Activated CD4-positive, alpha-beta T cell treated with anti-CD3 and anti-CD28 coated beads, Interleukin-2, Interleukin-4, amounts not matched to agents 100 ng/mL and 50 ng/mL, durations not matched to agents 16 hours and 8 hours (primary cell): ENCODE data around the gene LCE2A.
"Not testable (repeated sequence)": the region's sequence is repeated elsewhere in the genome, so short reads cannot be mapped to it uniquely, and the experiment has no call there.

ENCODE experiments used
- DNase-seq: peaks from one replicate; pipeline ENCODE4 v3.0.0-alpha.2; 2020; ENCODE audit warnings: low spot score

LCE2A gene, protein sequence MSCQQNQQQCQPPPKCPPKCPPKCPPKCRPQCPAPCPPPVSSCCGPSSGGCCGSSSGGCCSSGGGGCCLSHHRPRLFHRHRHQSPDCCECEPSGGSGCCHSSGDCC

DNA sequence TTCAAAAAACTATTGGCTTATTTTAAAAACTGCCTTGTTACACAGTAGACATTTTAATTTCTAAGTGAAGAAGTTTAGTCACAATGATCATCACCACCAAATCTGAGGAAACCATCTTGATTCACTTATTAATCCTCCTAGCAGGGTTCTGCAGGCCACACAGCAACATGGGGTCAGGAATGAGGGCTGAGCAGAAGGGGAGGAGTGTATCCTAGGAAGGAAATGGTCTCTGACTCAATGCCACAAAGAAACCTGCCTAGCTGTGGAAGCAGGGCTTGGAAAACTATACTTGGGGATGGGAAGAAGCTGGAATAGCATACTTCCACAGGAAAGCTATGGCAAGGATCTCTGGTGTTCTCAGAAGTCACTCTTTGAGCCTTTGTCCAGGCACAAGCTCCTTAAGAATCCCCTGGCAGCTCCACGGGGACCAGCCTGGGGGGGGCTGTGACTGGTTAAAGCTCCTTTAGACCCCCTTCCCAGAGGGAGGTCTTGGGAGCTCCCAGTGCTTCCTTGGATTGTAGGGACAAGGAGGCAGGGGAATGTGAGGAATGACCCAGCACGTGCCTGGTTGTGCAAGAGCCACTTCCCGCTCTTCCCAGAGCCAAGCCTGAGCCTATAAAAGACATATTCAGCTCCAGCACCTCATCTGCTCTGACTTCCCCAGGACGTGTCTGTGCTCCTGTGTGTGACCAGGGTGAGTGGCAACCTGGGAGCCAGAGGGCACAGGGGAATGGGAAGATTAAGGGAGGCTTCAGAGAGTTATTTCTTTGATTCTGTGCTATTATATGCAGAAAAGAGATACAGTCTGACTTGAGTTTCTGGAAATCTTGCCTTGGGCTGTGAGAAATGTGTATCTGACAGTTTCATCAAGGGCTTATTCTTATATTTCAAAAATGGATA is at the start of gene LCE2A:
Gene LCE2A, plus strand, starts transcription at position 645 of the 900 bp plus-strand sequence. CDS start 557 bp downstream, outside the sequence.
- DNase-seq = no peak

DNA sequence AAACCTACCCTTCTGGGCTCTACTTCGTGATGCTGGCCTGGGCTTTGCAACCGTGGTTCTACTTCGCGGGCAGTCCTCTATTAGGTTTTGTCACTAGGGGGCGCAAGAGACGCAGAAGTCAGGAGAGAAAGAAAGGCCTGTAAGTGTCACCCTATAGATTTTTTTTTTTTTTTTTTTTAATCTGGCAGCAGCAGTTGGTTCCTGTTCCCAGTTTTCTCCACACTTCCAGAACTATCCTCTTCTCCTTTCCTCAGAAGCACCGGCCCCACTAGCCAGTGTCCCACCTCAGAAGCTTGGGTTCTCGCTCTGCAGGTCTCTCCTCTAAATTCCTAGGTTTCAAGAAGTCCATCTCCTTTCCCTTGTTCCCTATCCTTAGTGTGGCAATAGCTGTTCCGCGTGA is 44.0 kb upstream of the LCE2A start:
- DNase-seq = peak; percentile 76

DNA sequence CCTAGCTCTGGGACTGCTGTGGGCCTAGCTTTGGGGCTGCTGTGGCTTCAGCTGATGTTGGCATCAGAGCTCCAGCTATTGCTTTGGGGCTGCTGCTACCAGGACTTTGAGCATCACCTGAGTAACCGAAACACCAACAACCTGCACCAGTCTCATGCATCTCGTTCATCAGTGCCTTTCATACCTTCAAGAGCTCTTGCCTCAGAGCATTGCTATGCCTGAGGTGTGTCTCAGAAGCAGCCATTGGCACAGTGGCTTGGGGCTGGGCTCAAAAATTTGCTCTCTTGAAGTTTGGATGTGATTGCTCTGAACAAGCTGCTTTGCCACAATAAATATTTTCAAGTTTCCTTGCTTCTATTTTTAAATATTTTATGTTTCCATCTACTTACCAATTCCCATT is 41.7 kb upstream of the LCE2A start:
- no peak for DNase-seq

DNA sequence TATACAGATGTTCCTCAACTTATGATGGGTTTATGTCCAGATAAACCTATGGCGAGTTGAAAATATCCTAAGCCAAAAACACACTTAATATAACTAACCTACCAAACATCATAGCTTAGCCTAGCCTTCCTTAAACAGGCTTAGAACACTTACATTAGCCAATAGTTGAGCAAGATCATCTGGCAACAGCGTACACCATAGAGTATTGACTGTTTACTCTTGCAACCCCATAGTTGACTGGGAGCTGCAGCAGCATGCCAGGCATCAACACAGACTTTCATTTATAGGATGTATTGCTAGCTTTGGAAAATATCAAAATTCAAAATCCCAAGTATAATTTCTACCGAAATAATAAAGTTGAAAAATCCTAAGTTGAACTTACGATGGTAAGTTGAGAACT is 40.5 kb upstream of the LCE2A start:
- DNase-seq = no peak

DNA sequence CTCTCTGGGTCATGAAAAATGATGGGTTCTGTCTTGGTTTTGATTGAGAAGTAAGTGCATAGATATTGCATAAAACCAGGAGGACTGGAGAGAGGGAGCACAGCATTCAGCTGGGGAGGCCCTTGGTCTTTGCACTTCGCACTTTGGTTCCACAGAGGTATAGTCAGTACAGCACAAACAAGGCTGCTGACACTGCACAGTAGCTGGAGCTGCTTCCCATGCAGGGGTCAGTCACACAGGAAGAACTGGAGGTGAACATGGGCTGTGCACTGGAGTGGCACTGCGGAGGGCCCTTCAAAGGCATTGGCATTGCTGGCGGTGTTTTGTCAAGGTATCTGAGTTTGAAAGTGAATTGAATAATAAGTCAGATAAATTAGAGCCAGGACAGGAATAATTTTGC is 39.5 kb upstream of the LCE2A start:
- no peak for DNase-seq

DNA sequence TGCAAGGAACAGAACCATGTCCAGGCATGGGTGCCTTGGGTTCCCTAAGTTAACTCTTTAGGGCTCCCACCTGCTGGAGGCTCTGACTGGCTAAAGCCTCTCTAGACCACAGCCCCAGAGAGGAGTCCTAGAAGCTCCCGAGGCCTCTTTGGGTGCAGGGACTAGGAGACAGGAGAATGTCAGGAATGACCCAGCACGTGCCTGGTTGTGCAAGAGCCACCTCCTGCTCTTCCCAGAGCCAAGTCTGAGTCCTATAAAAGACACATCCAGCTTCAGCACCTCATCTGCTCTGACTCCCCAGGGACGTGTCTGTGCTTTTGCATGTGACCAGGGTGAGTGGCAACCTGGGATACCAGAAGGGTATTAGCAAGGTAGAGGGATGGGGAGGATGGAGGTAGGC is 35.0 kb upstream of the LCE2A start, which contains the start of gene LCE2D:
Gene LCE2D, plus strand, starts transcription at position 283 of the 400 bp plus-strand sequence. CDS start 726 bp downstream, outside the sequence.
- DNase-seq = no peak

DNA sequence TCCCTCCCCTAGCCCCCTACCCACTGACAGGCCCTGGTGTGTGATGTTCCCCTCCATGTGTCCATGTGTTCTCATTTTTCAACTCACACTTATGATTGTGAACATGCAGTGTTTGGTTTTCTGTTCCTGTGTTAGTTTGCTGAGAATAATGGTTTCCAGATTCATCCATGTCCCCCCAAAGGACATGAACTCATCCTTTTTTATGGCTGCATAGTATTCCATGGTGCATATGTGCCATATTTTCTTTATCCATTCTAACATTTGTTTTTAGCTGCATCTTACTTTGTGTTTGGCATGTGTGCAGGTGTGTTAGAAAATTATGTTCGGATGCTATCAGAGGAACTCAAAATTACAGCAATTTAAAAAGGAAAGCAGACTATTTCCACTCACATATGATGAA is 32.0 kb upstream of the LCE2A start:
- not testable (repeated sequence) for DNase-seq

DNA sequence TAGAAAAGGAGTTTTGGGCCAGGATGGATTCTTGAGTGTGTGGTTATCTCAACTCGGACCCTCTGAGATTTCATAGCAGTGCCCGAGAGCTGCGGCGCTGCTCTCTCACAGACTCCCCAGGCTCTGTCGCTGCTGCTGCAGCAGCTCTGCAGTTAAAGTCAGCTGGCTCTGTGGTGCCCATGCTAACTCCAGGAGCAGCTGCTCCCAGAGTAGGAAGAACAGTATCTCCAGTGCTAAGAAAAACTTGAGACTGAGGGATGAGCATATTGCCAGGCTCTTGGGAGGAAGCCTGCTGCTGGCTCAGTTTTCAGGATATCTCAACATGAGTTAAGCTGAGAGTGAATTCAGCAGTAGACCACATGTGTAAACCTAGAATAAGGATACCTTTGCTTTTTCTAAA is 30.5 kb upstream of the LCE2A start:
- no peak for DNase-seq

DNA sequence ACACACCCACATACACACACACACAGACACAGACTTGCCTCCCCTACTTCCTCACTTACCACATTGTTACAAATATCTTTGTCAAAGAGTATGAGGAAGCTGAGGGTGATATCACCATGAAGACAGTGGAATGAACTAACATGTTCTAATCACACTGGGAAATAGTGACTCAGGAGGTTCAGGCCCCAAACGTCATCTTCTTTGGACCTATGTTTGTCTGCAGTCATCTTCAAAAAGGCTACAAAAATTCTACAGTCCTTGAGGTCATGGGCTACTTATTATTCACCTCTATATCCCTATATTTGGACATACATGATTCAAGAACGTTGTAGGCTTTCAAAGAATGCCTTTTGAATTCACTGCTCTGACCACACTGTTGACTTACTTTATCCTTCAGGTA is 25.1 kb upstream of the LCE2A start:
- no peak for DNase-seq

DNA sequence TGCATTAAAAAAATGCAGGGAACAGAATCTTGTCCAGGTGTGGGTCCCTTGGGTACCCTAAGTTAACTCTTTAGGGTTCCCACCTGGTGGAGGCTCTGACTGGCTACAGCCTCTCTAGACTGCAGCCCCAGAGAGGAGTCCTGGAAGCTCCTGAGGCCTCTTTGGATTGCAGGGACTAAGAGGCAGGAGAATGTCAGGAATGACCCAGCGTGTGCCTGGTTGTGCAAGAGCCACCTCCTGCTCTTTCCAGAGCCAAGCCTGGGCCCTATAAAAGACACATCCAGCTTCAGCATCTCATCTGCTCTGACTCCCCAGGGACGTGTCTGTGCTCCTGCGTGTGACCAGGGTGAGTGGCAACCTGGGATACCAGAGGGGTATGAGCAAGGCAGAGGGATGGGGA is 23.2 kb upstream of the LCE2A start, which contains the start of gene LCE2C:
Gene LCE2C, plus strand, starts transcription at position 297 of the 400 bp plus-strand sequence. CDS start 737 bp downstream, outside the sequence.
- not testable (repeated sequence) for DNase-seq

DNA sequence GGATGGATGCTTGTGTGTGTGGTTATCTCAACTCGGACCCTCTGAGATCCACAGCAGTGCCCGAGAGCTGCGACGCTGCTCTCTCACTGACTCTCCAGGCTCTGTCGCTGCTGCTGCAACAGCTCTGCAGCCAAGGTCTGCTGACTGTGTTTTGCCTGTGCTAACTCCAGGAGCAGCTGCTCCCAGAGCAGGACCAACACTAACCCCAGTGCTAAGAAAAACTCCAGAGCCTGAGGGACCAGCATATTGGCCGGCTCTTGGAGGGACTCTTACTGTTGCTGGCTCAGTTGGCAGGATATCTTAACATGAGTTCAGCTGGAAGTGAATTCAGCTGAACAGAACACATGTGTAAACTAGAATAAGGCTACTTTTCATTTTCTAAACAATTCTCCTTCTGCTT is 18.7 kb upstream of the LCE2A start:
- no peak for DNase-seq

DNA sequence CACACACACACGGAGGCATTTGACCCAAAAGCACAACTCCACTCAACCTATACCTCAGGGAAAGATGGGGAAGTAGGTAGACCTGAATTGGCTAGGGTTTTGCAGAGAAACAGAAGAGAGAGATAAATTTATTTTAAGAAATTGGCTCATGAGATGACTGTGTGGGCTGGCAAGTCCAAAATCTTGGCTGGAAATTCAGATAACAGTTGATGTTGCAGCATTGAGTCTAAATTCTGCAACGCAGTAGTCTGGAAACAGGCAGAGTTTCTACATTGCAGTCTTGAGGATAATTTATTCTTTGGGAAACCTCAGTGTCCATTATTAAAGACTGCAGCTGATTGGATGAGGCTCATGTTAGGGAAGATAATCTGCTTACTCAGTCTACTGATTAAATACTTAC is 16.5 kb upstream of the LCE2A start:
- no peak for DNase-seq

DNA sequence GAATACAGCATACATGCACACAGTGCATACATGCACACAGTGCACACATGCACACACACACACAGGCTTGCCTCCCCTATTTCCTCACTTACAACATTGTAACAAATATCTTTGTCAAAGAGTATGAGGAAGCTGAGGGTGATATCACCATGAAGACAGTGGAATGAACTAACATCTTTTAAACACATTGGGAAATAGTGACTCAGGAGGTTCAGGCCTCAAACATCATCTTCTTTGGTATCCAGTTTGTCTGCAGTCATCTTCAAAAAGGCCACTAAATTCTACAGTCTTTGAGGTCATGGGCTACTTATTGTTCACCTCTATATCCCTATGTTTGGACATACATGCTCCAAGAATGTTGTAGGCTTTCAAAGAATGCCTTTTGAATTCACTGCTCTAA is 14.3 kb upstream of the LCE2A start:
- no peak for DNase-seq

DNA sequence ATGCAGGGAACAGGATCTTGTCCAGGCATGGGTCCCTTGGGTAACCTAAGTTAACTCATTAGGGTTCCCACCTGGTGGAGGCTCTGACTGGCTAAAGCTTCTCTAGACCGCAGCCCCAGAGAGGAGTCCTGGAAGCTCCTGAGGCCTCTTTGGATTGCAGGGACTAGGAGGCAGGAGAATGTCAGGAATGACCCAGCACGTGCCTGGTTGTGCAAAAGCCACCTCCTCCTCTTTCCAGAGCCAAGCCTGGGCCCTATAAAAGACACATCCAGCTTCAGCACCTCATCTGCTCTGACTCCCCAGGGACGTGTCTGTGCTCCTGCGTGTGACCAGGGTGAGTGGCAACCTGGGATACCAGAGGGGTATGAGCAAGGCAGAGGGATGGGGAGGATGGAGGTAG is 12.3 kb upstream of the LCE2A start, which contains the start of gene LCE2B:
Gene LCE2B, plus strand, starts transcription at position 301 of the 400 bp plus-strand sequence. CDS start 721 bp downstream, outside the sequence.
- not testable (repeated sequence) for DNase-seq

DNA sequence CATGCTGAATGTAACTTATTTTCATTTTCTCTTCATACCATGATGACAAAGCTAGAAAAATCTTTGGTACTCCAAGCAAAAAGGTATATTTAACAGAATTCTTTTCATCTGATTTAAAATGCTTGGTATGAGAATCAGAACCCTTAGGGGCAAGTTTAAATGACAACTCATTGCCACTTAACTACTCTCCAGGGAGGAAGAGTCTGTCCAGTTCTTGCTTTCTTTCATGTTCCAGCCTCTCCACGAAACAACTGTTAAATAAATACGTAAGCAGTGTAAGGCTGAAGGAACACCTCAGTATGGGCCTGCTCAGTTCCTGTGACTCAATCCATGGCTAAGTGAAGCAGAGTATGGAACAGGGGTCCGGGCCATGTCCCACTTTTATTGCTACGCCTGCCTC is 1.6 kb downstream of the LCE2A start:
- DNase-seq = no peak

DNA sequence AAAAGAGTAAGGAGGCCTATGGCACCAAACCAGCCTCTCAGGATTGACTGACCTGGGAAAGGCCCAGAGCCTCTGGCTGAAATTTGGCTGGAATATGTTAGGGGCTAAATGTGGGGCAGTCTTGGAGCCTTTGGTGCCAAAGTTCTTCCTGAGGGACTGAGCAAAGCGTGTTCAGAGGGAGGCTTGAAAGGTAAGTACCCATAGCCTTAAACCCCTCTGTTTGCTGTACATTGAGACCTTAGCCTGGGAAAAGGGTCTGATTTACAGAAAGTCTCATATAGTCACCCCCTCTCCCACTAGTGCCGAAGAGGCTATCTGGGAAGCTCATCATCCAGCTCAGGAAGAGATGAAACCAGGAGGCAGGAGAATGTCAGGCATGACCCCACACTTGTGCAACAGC is 9.7 kb downstream of the LCE2A start, which contains the start of gene LCE4A:
Gene LCE4A, plus strand, starts transcription at position 301 of the 400 bp plus-strand sequence. CDS start 916 bp downstream, outside the sequence.
- no peak for DNase-seq

DNA sequence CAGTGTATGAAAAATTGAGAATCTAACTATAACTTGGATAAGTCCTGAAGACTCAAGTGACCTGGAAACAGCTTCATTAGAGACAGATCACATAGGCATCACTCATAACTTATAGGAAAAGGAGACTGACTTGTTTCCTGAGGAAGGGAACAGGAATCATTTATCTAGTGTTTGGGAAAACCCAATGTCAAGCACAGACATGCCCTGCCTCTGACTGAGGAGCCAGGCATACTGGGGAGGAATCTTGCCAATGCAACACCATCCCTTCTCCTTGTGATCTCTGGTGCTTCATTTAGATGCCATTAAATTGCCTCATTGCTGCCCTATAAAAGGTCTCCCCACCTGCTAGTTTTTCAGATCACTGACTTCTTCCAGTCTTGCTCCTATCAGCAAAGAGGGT is 20.1 kb downstream of the LCE2A start:
- DNase-seq = no peak

DNA sequence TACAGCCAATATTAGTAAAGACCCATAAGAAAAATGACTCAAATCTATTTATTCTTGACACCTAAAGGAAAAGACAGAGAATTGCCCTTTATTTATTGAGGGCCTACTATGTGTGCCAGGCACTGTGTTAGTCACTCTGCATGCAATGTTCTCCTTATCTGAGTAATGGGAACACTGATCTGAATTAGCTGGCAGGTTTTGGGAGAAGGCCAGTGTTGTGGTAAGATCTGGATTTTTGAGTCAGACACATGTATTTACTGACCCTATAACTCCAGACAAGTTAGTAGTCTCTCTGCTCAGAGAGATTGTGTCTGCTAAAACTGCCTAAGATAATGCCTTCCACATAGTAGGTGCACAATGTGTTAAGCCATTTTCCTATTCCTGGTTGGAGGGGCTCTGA is 27.1 kb downstream of the LCE2A start:
- DNase-seq = no peak

DNA sequence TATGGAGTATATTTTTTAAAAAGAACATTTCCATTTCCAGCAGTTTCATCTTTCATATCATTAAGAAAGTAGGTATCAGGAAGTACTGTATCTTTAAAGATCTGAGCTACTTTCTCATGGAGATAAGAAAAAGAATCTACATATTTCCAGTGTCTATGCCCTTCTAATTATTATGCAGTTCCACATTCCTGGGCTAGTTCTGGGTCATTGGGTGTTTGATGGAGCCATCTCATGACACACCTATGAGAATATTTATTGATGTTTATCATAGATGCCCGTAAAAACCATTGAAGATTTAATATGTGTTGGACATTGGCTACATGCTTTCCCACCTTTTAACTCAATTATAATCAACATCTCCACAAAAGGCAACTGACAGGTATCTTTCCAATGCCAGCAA is 30.8 kb downstream of the LCE2A start:
- no peak for DNase-seq

DNA sequence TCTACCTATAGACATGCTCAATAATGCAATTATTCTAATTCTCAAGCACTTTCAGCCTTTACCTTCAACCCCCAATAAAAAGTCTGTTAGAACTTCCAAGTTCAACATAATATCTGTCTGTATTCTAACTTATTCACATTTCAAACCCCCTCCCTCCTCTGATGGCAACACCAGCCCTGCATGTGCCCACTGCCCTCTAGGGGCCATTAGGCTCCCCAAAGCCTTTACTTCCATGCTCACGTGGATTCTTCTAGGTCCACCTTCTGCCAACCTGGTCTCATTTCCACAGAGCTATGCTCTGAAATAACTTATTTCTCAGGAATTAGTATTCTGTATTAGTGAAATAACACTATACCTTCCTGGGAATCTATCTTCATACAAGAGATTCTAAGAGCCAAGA is 37.5 kb downstream of the LCE2A start:
- DNase-seq = no peak

DNA sequence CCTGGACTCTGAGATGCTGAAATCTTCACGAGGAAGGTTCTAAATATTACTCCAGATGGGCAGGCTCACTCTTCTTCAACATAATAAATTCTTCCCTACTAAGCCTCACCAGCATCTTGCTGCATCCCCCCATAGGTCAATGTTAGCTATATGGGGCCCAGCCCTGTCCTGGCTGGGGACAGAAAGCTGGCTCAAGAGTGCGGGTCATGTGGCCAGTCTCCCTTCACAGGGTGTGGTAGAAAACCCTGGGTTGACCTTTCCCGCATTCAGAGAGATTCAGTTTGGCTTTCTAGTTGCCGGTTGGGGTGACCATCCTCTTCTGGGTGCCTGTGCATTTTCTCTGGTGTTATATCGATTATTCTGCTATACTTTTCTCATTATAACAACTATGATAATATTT is 39.9 kb downstream of the LCE2A start:
- DNase-seq = no peak

DNA sequence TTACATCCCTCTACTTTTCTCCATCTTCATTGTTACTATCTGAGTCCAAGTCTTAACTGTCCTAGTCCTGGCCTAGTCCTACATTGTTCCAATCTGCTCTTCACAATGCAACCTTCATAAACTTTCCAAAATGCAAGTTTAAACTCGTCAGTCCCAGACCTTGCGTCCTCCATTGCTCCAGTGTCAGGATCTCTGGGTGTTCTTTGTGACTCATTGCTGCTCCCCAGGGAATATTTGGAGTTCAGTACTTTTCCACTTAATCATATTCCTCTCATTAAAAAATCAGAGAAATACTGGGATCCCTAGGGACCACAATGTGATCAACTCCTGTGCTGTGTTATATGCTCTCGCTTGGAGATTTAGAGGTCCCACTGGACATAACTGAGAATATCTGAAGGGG is 41.7 kb downstream of the LCE2A start:
- no peak for DNase-seq

DNA sequence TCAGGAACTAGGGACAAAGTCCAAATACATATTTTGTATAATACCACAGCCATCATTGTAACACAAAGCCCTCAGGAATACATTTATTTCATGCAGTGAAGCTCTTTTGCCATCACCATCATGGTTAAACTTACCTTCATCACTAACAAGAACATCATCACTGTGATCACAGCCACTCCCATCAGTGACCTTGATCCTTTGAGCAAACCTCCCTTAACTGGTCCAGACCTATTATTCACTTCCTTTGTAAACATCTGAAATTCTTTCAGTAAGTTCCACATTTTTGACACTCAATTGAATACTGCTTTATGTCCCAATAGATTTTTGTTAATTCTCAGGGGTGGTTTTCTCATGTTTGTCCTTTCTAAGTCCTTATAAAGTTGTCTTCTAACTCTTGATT is 43.5 kb downstream of the LCE2A start:
- DNase-seq = no peak
